H1 (cell line): ENCODE data around the gene KCNQ1.

Source experiments
- EP300 ChIP-seq, 2 experiments: IDR thresholded peaks; 1 replicate in 1 of 2; 2 replicates in 1 of 2; pipeline ENCODE4 v1.6.1; 2011 to 2012; ENCODE audit warnings: low read depth in 2 of 2, low read length in 2 of 2, mild to moderate bottlenecking in 2 of 2, borderline replicate concordance in 1 of 2, inconsistent platforms in 1 of 2, moderate library complexity in 1 of 2
- EZH2 ChIP-seq: fragments of 200-600 bp; sonication (generic); IDR thresholded peaks from 2 replicates; pipeline ENCODE4 v1.7.1; 2012; ENCODE audit warnings: low read depth, mild to moderate bottlenecking, moderate library complexity, low read length, inconsistent platforms; ENCODE audit not compliant: severe bottlenecking
- RXRA ChIP-seq: IDR thresholded peaks from 2 replicates; pipeline ENCODE4 v1.6.1; 2011; ENCODE audit warnings: low read depth, mild to moderate bottlenecking, low read length, moderate library complexity; ENCODE audit not compliant: insufficient read depth
- SP1 ChIP-seq: IDR thresholded peaks from 2 replicates; pipeline ENCODE4 v1.6.1; 2011; ENCODE audit warnings: low read depth, low read length
- TF ChIP-seq, protein P1 (sequence below): IDR thresholded peaks from 2 replicates; pipeline ENCODE4 v1.6.1; 2011; ENCODE audit warnings: low read depth, mild to moderate bottlenecking, low read length; ENCODE audit not compliant: insufficient read depth
- TF ChIP-seq, protein P2 (sequence below), 3 experiments: IDR thresholded peaks; 1 replicate in 2 of 3; 2 replicates in 1 of 3; pipeline versions ENCODE4 v1.5.1 to v1.6.1; 2011; ENCODE audit warnings: low read length in 3 of 3, mild to moderate bottlenecking in 3 of 3, inconsistent platforms in 2 of 3, low read depth in 1 of 3, moderate library complexity in 1 of 3; ENCODE audit not compliant: insufficient read depth in 1 of 3; ENCODE audit errors: control extremely low read depth in 1 of 3

DNA sequence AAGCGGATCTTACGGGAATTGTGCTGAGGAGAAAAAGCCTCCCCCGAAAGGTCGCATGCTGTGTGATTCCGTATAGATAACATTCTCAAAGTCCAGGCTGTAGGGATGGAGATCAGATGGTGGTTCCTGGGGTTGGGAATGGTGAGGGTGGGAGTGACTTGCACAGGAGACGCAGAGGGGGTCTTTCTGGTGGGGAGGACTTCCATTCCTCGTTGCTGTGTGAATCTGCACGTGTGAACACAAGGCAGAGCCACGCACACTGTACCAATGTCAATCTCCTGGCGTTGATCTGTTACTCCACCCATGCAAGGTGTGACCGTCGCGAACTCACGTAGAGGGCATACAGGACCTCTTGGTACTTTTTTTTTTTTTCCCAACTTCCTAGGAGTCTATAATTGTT is 313.9 kb downstream of the KCNQ1 start:
- TF ChIP-seq, protein P1, sequence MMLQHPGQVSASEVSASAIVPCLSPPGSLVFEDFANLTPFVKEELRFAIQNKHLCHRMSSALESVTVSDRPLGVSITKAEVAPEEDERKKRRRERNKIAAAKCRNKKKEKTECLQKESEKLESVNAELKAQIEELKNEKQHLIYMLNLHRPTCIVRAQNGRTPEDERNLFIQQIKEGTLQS = no peak
- TF ChIP-seq SP1 (no peak), EZH2 (no peak), RXRA (no peak), EP300 (IDR thresholded peaks at IDR 0.05; ENCODE audit: borderline replicate concordance in 1 of 2, low read depth in 2 of 2, low read length in 2 of 2) (no peak)
- TF ChIP-seq, protein P2, sequence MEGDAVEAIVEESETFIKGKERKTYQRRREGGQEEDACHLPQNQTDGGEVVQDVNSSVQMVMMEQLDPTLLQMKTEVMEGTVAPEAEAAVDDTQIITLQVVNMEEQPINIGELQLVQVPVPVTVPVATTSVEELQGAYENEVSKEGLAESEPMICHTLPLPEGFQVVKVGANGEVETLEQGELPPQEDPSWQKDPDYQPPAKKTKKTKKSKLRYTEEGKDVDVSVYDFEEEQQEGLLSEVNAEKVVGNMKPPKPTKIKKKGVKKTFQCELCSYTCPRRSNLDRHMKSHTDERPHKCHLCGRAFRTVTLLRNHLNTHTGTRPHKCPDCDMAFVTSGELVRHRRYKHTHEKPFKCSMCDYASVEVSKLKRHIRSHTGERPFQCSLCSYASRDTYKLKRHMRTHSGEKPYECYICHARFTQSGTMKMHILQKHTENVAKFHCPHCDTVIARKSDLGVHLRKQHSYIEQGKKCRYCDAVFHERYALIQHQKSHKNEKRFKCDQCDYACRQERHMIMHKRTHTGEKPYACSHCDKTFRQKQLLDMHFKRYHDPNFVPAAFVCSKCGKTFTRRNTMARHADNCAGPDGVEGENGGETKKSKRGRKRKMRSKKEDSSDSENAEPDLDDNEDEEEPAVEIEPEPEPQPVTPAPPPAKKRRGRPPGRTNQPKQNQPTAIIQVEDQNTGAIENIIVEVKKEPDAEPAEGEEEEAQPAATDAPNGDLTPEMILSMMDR (IDR thresholded peaks at IDR 0.05; ENCODE audit: control extremely low read depth in 1 of 3, insufficient read depth in 1 of 3, low read depth in 1 of 3, low read length in 3 of 3) = no peak
